Posterior vena cava (tissue), 2 donors: ENCODE results near the gene FBXL20. TPM values are rescaled to one million over a fixed set of nuclear protein-coding genes. Genes with fewer than 3 reads are reported as not detected.

ENCODE experiments used
- DNase-seq: peaks from one replicate; pipeline ENCODE4 v3.0.0-alpha.2; 2020; ENCODE audit warnings: low spot score
- intact Hi-C, 2 donors: fragments of 100-400 bp; cut with DNase I; formaldehyde crosslinking; loops; one replicate each; pipeline versions ENCODE4 v1.14.1 to v1.14.2; 2022 to 2023
- total RNA-seq, 2 donors: library from RNA; stranded (reverse); fragmentation: NEBNext Ultra II Directional; extraction: Animal tissue kit (Norgen Biotek cat#: 25700); gene quantifications; one replicate each; pipeline ENCODE4 v1.2.1, GENCODE V29; 2021
- donor health status: DM: yes; HTN: yes; CAD: no.
- donor health status: DM: yes; HTN: yes; CAD: no.

The FBXL20 gene
- total RNA-seq, 2 donors from 2014 or later = 13.7 to 15.4 TPM

- intact Hi-C loops = loop anchor here in 1 of 2 donors (10.0 kb wide), 1 partner anchor 254 kb away; no protein-coding TSS in a partner anchor
- peak; percentile 80 for DNase-seq
These were observed 163.0 kb downstream of the FBXL20 start for GRCh38 chr17:39238311-39238972.

- intact Hi-C loops = loop anchor here in 1 of 2 donors (10.0 kb wide), 1 partner anchor 253 kb away; no protein-coding TSS in a partner anchor
- DNase-seq = peak; percentile 44
These were observed 163.8 kb downstream of the FBXL20 start for GRCh38 chr17:39237586-39237985.

GRCh38 chr17:39236981-39237441 lies 164.4 kb downstream of the FBXL20 start:
- intact Hi-C loops = loop anchor here in 1 of 2 donors (10.0 kb wide), 1 partner anchor 252 kb away; no protein-coding TSS in a partner anchor
- peak; percentile 69 for DNase-seq

- intact Hi-C loops = loop anchor here in 1 of 2 donors (10.0 kb wide), 1 partner anchor 252 kb away; no protein-coding TSS in a partner anchor
- DNase-seq = peak; percentile 36
These were observed 164.9 kb downstream of the FBXL20 start for GRCh38 chr17:39236450-39236927.

GRCh38 chr17:39235555-39236449 lies 165.6 kb downstream of the FBXL20 start:
- peak; percentile 19 for DNase-seq
- intact Hi-C loops = loop anchor here in 1 of 2 donors (10.0 kb wide), 1 partner anchor 251 kb away; no protein-coding TSS in a partner anchor

GRCh38 chr17:39231591-39232551 lies 169.6 kb downstream of the FBXL20 start:
- no peak for DNase-seq
- intact Hi-C loops = loop anchor here in 1 of 2 donors (10.0 kb wide), 1 partner anchor 247 kb away; no protein-coding TSS in a partner anchor

- DNase-seq = no peak
- intact Hi-C loops = loop anchor here in 1 of 2 donors (10.0 kb wide), 1 partner anchor 246 kb away; no protein-coding TSS in a partner anchor
These were observed 170.3 kb downstream of the FBXL20 start for GRCh38 chr17:39231091-39231561.

GRCh38 chr17:39230361-39230760 lies 171.1 kb downstream of the FBXL20 start:
- intact Hi-C loops = loop anchor here in 1 of 2 donors (10.0 kb wide), 1 partner anchor 246 kb away; no protein-coding TSS in a partner anchor

GRCh38 chr17:39229274-39229913 lies 172.0 kb downstream of the FBXL20 start:
- DNase-seq = no peak
- intact Hi-C loops = no loop called here

More at GRCh38 chr17:39230361-39230760, 171.1 kb downstream of the FBXL20 start:
- DNase-seq = no peak

- intact Hi-C loops = no loop called here
- no peak for DNase-seq
These were observed 174.0 kb downstream of the FBXL20 start for GRCh38 chr17:39227364-39227919.

GRCh38 chr17:39225959-39226683 lies 175.3 kb downstream of the FBXL20 start:
- intact Hi-C loops = no loop called here
- peak; percentile 90 for DNase-seq

- intact Hi-C loops = no loop called here
These were observed 176.0 kb downstream of the FBXL20 start, which contains the start of gene STAC2 for GRCh38 chr17:39225308-39225958. Gene STAC2, minus strand, starts transcription at chr17:39225945. Its CDS starts 443 bp downstream, at chr17:39225502.

GRCh38 chr17:39224778-39225307 lies 176.6 kb downstream of the FBXL20 start:
- no peak for DNase-seq

More at GRCh38 chr17:39225308-39225958, 176.0 kb downstream of the FBXL20 start, which contains the start of gene STAC2:
- no peak for DNase-seq

GRCh38 chr17:39223907-39224777 lies 177.3 kb downstream of the FBXL20 start:
- no peak for DNase-seq
- intact Hi-C loops = no loop called here

More at GRCh38 chr17:39224778-39225307, 176.6 kb downstream of the FBXL20 start:
- intact Hi-C loops = no loop called here
